Suppressor macrophage treated with lipopolysaccharide for 4 hours (primary cell): ENCODE results near the gene HOXC10.

Experiments used
- DNase-seq: peaks from one replicate; pipeline ENCODE4 v3.0.0-alpha.2; 2020

HOXC10 gene

GRCh38 chr12:53984901-53985691, at the start of gene HOXC10:
HOXC10 (plus strand) TSS chr12:53985146; CDS start chr12:53985260, 114 bp downstream.
- peak; percentile 78 for DNase-seq

GRCh38 chr12:53935383-53936341, 49.3 kb upstream of the HOXC10 start:
- no peak for DNase-seq

GRCh38 chr12:53937099-53937498, 47.8 kb upstream of the HOXC10 start:
- no peak for DNase-seq

GRCh38 chr12:53937596-53938325, 47.2 kb upstream of the HOXC10 start:
- DNase-seq: no peak

GRCh38 chr12:53938326-53939140, 46.4 kb upstream of the HOXC10 start, which contains the start of gene HOXC13:
HOXC13 (plus strand) TSS chr12:53938831; CDS start chr12:53938907, 76 bp downstream.
- no peak for DNase-seq

- no peak for DNase-seq
Measured at GRCh38 chr12:53939141-53940108, 45.5 kb upstream of the HOXC10 start.

GRCh38 chr12:53940443-53941014, 44.4 kb upstream of the HOXC10 start:
- no peak for DNase-seq

- DNase-seq: no peak
Measured at GRCh38 chr12:53941187-53941586, 43.8 kb upstream of the HOXC10 start.

- DNase-seq: no peak
Measured at GRCh38 chr12:53941750-53942149, 43.2 kb upstream of the HOXC10 start.

- no peak for DNase-seq
Measured at GRCh38 chr12:53942467-53942997, 42.4 kb upstream of the HOXC10 start.

GRCh38 chr12:53944209-53944608, 40.7 kb upstream of the HOXC10 start:
- DNase-seq: no peak

GRCh38 chr12:53944907-53945847, 39.8 kb upstream of the HOXC10 start:
- no peak for DNase-seq

GRCh38 chr12:53947743-53948142, 37.2 kb upstream of the HOXC10 start:
- DNase-seq: no peak

GRCh38 chr12:53948650-53949593, 36.0 kb upstream of the HOXC10 start:
- peak; percentile 9 for DNase-seq

- no peak for DNase-seq
Measured at GRCh38 chr12:53949631-53950436, 35.1 kb upstream of the HOXC10 start.

- no peak for DNase-seq
Measured at GRCh38 chr12:53950437-53950773, 34.5 kb upstream of the HOXC10 start.
